PC-3 (cell line): ENCODE measurements around the gene USF2.

Experiments
- EZH2 ChIP-seq: fragments of 300-600 bp; sonication (generic); IDR thresholded peaks from one replicate; pipeline ENCODE4 v1.6.1; 2017; ENCODE audit warnings: antibody characterized with exemption, mild to moderate bottlenecking, low read length; ENCODE audit not compliant: unreplicated experiment
- TF ChIP-seq, protein P1 (sequence below): fragments of 300-600 bp; sonication (generic); conservative IDR thresholded peaks from 2 replicates; pipeline ENCODE4 v1.5.1; 2017; ENCODE audit warnings: antibody characterized with exemption, low read depth, mild to moderate bottlenecking, low read length

DNA sequence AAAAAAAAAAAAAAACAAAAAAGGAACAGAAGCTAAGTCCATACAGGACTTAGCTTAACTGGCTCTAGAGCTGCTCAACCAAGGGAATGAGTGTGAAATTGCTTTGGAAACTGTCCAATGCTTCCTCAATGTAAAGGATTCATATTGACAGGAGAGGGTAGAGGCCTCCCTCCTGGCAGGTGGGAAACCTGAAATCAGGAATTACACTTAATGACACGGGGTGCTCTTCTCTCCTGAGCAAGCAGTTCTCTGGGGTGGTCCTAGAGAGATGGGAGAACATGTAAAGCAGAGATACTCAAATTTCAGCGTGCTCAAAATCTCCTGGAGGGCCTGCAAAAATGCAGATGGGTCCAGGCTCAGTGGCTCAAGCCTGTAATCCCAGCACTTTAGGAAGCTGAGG is 19.6 kb downstream of the USF2 start:
- TF ChIP-seq, protein P1, sequence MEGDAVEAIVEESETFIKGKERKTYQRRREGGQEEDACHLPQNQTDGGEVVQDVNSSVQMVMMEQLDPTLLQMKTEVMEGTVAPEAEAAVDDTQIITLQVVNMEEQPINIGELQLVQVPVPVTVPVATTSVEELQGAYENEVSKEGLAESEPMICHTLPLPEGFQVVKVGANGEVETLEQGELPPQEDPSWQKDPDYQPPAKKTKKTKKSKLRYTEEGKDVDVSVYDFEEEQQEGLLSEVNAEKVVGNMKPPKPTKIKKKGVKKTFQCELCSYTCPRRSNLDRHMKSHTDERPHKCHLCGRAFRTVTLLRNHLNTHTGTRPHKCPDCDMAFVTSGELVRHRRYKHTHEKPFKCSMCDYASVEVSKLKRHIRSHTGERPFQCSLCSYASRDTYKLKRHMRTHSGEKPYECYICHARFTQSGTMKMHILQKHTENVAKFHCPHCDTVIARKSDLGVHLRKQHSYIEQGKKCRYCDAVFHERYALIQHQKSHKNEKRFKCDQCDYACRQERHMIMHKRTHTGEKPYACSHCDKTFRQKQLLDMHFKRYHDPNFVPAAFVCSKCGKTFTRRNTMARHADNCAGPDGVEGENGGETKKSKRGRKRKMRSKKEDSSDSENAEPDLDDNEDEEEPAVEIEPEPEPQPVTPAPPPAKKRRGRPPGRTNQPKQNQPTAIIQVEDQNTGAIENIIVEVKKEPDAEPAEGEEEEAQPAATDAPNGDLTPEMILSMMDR: no peak
- TF ChIP-seq EZH2: no peak
